Measurements from ENCODE around the gene TRPV4. TPM values are rescaled to one million over a fixed set of nuclear protein-coding genes. Genes with fewer than 3 reads are reported as not detected.
A peak's percentile ranks its signal among the peaks of the same experiment; 100 is the strongest.

Gene TRPV4
- total RNA-seq, 1 donor from 2014 or later: 1.4 TPM

GRCh38 chr12:109804820-109805761 lies 28.1 kb downstream of the TRPV4 start:
- peak; percentile 73 for DNase-seq

- DNase-seq: no peak
These were observed 29.5 kb downstream of the TRPV4 start for GRCh38 chr12:109803678-109804077.

- DNase-seq: no peak
These were observed 30.4 kb downstream of the TRPV4 start for GRCh38 chr12:109802828-109803227.

- no peak for DNase-seq
These were observed 32.7 kb downstream of the TRPV4 start for GRCh38 chr12:109800536-109800935.

GRCh38 chr12:109798691-109799090 lies 34.5 kb downstream of the TRPV4 start:
- DNase-seq: no peak

GRCh38 chr12:109797905-109798669 lies 35.1 kb downstream of the TRPV4 start:
- peak; percentile 33 for DNase-seq

- no peak for DNase-seq
These were observed 37.1 kb downstream of the TRPV4 start for GRCh38 chr12:109796057-109796456.

- no peak for DNase-seq
These were observed 38.2 kb downstream of the TRPV4 start for GRCh38 chr12:109795023-109795422.

GRCh38 chr12:109793826-109794501 lies 39.2 kb downstream of the TRPV4 start:
- no peak for DNase-seq

GRCh38 chr12:109793411-109793810 lies 39.8 kb downstream of the TRPV4 start:
- DNase-seq: no peak

GRCh38 chr12:109792992-109793391 lies 40.2 kb downstream of the TRPV4 start:
- DNase-seq: no peak

- DNase-seq: no peak
These were observed 43.6 kb downstream of the TRPV4 start for GRCh38 chr12:109789526-109790048.

GRCh38 chr12:109786799-109787198 lies 46.4 kb downstream of the TRPV4 start:
- no peak for DNase-seq

GRCh38 chr12:109785854-109786253 lies 47.3 kb downstream of the TRPV4 start:
- DNase-seq: no peak

GRCh38 chr12:109783965-109784244 lies 49.3 kb downstream of the TRPV4 start:
- DNase-seq: no peak

- DNase-seq: no peak
These were observed 49.8 kb downstream of the TRPV4 start for GRCh38 chr12:109783135-109783964.

- DNase-seq: no peak
These were observed 50.9 kb downstream of the TRPV4 start for GRCh38 chr12:109782326-109782703.

- no peak for DNase-seq
These were observed 51.4 kb downstream of the TRPV4 start for GRCh38 chr12:109781668-109782325.

- peak; percentile 33 for DNase-seq
These were observed 53.8 kb downstream of the TRPV4 start for GRCh38 chr12:109779382-109779781.

- no peak for DNase-seq
These were observed 54.5 kb downstream of the TRPV4 start for GRCh38 chr12:109778684-109779083.

GRCh38 chr12:109777544-109777943 lies 55.7 kb downstream of the TRPV4 start:
- DNase-seq: peak; percentile 43

- no peak for DNase-seq
These were observed 56.6 kb downstream of the TRPV4 start for GRCh38 chr12:109776624-109777023.
